G401.6 (cell line): ENCODE results near the gene ZFP64.
"Not testable (repeated sequence)": the region's sequence is repeated elsewhere in the genome, so short reads cannot be mapped to it uniquely, and the experiment has no call there.

ENCODE experiments used
- FAIRE-seq: peaks from 2 replicates; lab custom pipeline; 2012; peaks lifted over from hg19 to GRCh38; lab: Jason Lieb, UNC

The ZFP64 gene

GRCh38 chr20:52191132-52191915 lies at the start of gene ZFP64:
ZFP64 (minus strand) TSS chr20:52191779; CDS start chr20:52191636, 143 bp downstream.
- FAIRE-seq = no peak

GRCh38 chr20:52240802-52241201 lies 49.2 kb upstream of the ZFP64 start:
- no peak for FAIRE-seq

- no peak for FAIRE-seq
These were observed 47.5 kb upstream of the ZFP64 start for GRCh38 chr20:52239102-52239501.

DNA sequence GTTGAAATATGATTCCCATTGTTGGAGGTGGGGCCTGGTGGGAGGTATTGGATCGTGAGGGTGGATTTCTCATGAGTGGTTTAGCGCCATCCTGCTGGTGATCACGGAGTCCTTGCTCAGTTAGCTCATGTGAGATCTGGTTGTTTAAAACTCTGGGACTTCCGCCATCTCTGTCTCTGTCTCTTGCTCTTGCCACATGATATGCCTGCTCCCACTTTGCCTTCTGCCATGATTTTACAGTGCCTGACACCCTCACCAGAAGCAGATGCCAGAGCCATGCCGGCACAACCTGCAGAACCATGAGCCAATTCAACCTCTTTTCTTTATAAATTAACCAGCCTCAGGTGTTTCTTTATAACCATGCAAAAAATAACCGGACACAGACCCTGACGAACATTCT lies 44.7 kb upstream of the ZFP64 start:
- no peak for FAIRE-seq

DNA sequence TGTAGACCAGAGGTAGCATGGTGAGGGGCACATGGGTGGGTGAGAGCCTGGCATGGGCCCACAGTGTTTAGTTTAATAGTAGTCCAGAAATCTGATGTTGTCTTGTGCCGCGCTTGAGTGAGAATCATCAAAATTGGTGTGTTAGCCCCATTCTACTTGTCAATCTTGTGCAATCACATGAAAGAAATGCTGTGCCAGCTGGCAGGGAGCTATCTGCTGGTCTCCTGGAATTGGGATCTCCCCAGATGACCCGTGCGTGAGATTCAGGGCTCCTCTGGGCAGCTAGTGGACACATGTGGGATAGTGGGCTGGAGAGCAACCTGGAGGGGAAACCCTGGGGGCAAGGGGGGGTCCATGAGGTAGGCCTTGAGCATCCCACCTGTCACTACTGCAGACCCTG lies 43.5 kb upstream of the ZFP64 start:
- no peak for FAIRE-seq

GRCh38 chr20:52234302-52235045 lies 42.9 kb upstream of the ZFP64 start:
- FAIRE-seq = no peak

GRCh38 chr20:52231230-52231746 lies 39.7 kb upstream of the ZFP64 start:
- no peak for FAIRE-seq

DNA sequence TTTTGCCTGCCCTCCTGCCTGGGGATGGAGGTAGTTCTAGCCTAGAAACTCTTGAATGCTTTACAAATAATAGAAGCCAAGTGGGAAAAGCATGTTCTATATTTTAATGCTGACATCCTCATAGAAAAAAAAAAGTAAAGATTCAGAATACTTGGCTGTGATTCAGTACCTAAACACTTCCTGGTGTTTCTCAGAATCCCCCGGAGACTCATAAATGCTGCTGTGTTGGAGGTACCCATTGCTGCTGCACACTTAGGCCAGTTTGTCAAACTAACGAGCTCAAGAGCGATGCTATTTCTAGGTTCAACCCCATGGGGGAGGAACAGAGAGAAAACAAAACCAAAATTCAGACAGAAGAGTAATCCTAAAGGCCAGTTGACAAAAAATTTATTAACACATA lies 38.8 kb upstream of the ZFP64 start:
- no peak for FAIRE-seq

GRCh38 chr20:52229346-52229745 lies 37.8 kb upstream of the ZFP64 start:
- FAIRE-seq = not testable (repeated sequence)

GRCh38 chr20:52226370-52226769 lies 34.8 kb upstream of the ZFP64 start:
- no peak for FAIRE-seq

DNA sequence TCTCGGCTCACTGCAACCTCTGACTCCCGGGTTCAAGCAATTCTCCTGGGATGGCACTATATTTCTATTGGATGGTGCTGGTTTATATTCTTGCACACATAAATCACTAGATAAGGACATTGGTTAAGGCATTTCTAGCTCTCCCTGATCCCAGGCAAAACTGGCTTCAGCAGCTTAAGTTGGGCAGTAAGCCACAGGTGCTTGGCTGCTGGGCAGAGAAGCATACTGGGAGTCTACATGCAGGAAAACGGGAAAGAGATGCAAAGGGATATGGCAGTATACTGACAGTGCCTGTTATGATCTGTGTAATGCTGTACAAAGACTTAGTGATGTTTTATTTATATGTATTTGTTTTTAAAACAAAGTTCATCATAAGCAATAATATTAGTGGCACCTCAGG lies 33.3 kb upstream of the ZFP64 start:
- no peak for FAIRE-seq

- not testable (repeated sequence) for FAIRE-seq
These were observed 29.8 kb upstream of the ZFP64 start for GRCh38 chr20:52221362-52221761.

- not testable (repeated sequence) for FAIRE-seq
These were observed 29.3 kb upstream of the ZFP64 start for GRCh38 chr20:52220891-52221290.

DNA sequence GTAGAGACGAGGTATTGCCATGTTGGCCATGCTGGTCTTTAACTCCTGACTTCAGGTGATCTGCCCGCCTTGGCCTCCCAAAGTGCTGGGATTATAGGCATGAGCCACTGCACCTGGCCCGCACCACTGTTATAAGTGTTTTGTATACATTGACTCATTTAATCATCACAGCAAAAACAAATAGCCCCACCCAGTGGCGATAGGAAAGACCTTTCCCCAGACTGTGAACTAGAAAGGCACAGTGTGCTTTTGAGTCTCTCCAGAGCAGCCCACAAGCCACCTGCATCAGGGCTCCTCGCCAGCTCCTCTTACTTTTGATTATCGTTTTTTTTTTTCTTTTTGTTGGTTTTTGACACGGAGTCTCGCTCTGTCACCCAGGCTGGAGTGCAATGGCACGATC lies 27.9 kb upstream of the ZFP64 start:
- no peak for FAIRE-seq

- no peak for FAIRE-seq
These were observed 26.3 kb upstream of the ZFP64 start for GRCh38 chr20:52217689-52218395.

GRCh38 chr20:52213995-52214394 lies 22.4 kb upstream of the ZFP64 start:
- FAIRE-seq = no peak

- no peak for FAIRE-seq
These were observed 21.4 kb upstream of the ZFP64 start for GRCh38 chr20:52212943-52213342.

- no peak for FAIRE-seq
These were observed 18.7 kb upstream of the ZFP64 start for GRCh38 chr20:52210037-52210990.

GRCh38 chr20:52209154-52209571 lies 17.6 kb upstream of the ZFP64 start:
- no peak for FAIRE-seq

GRCh38 chr20:52207020-52207810 lies 15.6 kb upstream of the ZFP64 start:
- FAIRE-seq = no peak

DNA sequence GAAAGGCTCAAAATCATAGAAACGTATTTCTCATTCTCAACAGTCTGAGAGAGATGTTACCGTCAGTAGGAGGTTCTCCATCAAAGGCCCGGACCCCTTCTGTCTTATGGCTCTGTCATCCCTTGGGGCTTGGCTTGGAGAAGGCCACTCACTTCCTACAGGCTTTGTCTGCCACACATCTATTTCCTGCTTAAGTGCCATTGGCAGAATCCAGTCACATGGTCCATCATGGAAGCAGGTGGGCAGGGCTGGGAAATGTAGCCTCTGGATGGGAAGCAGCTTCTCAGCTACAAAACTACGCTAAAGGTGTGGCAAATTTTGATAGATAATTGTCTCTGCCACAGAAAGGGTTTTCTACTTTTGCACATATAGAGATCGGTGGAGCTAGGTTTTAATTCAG lies 12.6 kb upstream of the ZFP64 start:
- no peak for FAIRE-seq
